K562 (cell line): Measurements from ENCODE around the gene PPTC7. TPM values are rescaled to one million over a fixed set of nuclear protein-coding genes. Genes with fewer than 3 reads are reported as not detected.

Experiments
- CCNT2 ChIP-seq: IDR thresholded peaks from 2 replicates; pipeline ENCODE4 v1.6.1; 2011; ENCODE audit warnings: borderline replicate concordance, low read depth, mild to moderate bottlenecking, moderate library complexity, mixed read lengths, low read length; ENCODE audit not compliant: insufficient read length; ENCODE audit errors: extremely low read depth
- EHMT2 ChIP-seq: fragments of 450-650 bp; IDR thresholded peaks from 2 replicates; pipeline ENCODE4 v1.6.1; 2018; ENCODE audit warnings: antibody characterized with exemption
- EP300 ChIP-seq: IDR thresholded peaks from 2 replicates; pipeline ENCODE4 v1.6.1; 2012; ENCODE audit warnings: low read length, improper control_type of control experiment
- MTA3 ChIP-seq: fragments of 450-650 bp; formaldehyde crosslinking; IDR thresholded peaks from 2 replicates; pipeline ENCODE4 v1.6.1; 2017; ENCODE audit warnings: mild to moderate bottlenecking, borderline replicate concordance
- TCFL5 ChIP-seq: fragments of 250-450 bp; sonication (Bioruptor Pico); conservative IDR thresholded peaks from 2 replicates; pipeline ENCODE4 v1.6.1; 2021; ENCODE audit warnings: mild to moderate bottlenecking, moderate library complexity, matching md5 sums
- ZKSCAN1 ChIP-seq: fragments of 150-350 bp; IDR thresholded peaks from 2 replicates; pipeline ENCODE4 v1.6.1; 2016; ENCODE audit warnings: low read depth, low read length
- ZNF311 ChIP-seq: fragments of 250-450 bp; sonication (Bioruptor Pico); IDR thresholded peaks from 2 replicates; pipeline ENCODE4 v1.4.0; 2020; ENCODE audit warnings: mild to moderate bottlenecking, moderate library complexity
- polyA plus RNA-seq, 8 experiments: library from polyadenylated mRNA; depleted of rRNA in 4 of 8; stranded (reverse) in 5 of 8; unstranded in 3 of 8; fragments of >200 nt; fragmentation: Nextera tagmentation in 2 of 8; fragmentation: Illumina TruSeq in 1 of 8; extraction: Ambion mirVana in 2 of 8; extraction: Trizol in 1 of 8; gene quantifications; 2 replicates each; pipeline versions ENCODE4 v1.2.1 to v1.2.3, GENCODE V29; 2011 to 2014; ENCODE audit warnings: inconsistent platforms in 1 of 8, missing spikeins in 1 of 8
- total RNA-seq, 7 experiments: library from RNA; depleted of rRNA in 6 of 7; stranded (reverse); fragments of >200 nt in 6 of 7; fragmentation: Illumina TruSeq in 2 of 7; extraction: Trizol in 2 of 7; gene quantifications; 2 replicates each; pipeline versions ENCODE4 v1.2.1 to v1.2.3, GENCODE V29; 2011 to 2021; ENCODE audit warnings: low replicate concordance in 1 of 7
- TF ChIP-seq, protein P1 (sequence below): fragments of 150-350 bp; IDR thresholded peaks from 2 replicates; pipeline ENCODE4 v1.6.1; 2014; ENCODE audit warnings: low read depth, mild to moderate bottlenecking, low read length, borderline replicate concordance
- TF ChIP-seq, protein P2 (sequence below): fragments of 450-650 bp; IDR thresholded peaks from 2 replicates; pipeline ENCODE4 v1.6.1; 2016; ENCODE audit warnings: borderline replicate concordance
- TF ChIP-seq, protein P3 (sequence below): fragments of 450-650 bp; formaldehyde crosslinking; conservative IDR thresholded peaks from 2 replicates; pipeline ENCODE4 v1.4.0; 2022; ENCODE audit warnings: mild to moderate bottlenecking, missing genetic modification characterization
- TF ChIP-seq, protein P4 (sequence below): fragments of 450-650 bp; IDR thresholded peaks from 2 replicates; pipeline ENCODE4 v1.7.0; 2016; ENCODE audit warnings: borderline replicate concordance
- TF ChIP-seq, protein P5 (sequence below): fragments of 450-650 bp; IDR thresholded peaks from 2 replicates; pipeline ENCODE4 v1.6.1; 2017; ENCODE audit warnings: antibody characterized with exemption

Gene PPTC7
- total and polyA plus RNA-seq, 9 of the 15 experiments (the other 6 are each of a cell fraction or from before 2014, with no cell fraction given) = 2.6 to 23.1 (median 11.9) TPM

DNA sequence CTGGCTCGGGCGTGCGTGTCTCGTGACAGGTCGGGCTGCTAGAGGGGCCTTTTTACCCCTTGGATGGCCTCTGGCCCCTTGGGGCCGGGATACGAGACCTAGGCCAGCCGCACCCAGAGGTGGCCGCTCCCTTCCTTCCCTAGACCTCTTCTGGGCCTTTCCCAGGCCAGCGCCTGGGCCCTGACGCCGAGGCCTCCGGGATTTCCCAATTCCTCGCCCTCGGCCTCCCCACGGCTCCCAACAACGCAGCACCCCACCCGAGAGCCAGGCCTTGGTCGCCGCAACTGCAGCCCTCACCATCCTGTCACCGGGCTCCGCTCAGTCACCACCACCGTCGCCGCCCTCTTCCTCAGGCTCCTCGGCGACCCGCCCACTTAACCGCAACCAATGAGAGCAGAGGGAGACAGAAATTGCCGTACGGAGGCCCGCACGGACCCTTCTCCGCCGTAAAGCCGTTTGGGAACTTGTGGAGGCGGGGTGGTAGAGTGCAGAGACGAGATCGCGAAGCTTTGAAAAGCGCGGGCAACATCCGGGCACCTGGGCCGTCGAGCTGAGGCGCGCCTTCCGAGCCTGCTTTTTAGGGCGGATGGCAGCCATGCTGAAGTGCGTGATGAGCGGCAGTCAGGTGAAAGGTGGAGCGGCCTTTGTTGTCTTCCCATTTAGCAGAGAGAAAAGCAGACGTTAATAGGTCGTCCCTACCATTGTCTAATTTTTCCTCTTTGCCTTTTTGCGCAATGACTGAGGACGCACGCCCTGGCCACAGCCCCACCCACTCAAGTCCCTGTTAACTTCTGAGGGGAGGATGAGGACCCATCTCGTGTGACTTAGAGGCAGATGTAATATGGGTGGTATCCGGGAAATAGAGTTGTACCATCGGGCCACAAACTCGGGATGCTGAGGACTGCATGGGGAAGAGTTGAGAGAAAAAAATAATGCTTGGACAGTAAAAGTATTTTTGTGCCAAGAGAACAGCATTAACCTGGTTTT lies 81.1 kb downstream of the PPTC7 start, which contains the start of the genes RAD9B and VPS29 (continued):
- TF ChIP-seq CCNT2 (peak; percentile 6), TCFL5 (CRISPR knock-in tag) (peak; percentile 55; the same call in 1 of the 2 replicates), EHMT2 (peak; percentile 68; the same call in 1 of the 2 replicates), MTA3 (peak; percentile 99), ZNF311 (peak; percentile 93), EP300 (peak; percentile 67), ZKSCAN1 (peak; percentile 70)
- TF ChIP-seq, protein P1, sequence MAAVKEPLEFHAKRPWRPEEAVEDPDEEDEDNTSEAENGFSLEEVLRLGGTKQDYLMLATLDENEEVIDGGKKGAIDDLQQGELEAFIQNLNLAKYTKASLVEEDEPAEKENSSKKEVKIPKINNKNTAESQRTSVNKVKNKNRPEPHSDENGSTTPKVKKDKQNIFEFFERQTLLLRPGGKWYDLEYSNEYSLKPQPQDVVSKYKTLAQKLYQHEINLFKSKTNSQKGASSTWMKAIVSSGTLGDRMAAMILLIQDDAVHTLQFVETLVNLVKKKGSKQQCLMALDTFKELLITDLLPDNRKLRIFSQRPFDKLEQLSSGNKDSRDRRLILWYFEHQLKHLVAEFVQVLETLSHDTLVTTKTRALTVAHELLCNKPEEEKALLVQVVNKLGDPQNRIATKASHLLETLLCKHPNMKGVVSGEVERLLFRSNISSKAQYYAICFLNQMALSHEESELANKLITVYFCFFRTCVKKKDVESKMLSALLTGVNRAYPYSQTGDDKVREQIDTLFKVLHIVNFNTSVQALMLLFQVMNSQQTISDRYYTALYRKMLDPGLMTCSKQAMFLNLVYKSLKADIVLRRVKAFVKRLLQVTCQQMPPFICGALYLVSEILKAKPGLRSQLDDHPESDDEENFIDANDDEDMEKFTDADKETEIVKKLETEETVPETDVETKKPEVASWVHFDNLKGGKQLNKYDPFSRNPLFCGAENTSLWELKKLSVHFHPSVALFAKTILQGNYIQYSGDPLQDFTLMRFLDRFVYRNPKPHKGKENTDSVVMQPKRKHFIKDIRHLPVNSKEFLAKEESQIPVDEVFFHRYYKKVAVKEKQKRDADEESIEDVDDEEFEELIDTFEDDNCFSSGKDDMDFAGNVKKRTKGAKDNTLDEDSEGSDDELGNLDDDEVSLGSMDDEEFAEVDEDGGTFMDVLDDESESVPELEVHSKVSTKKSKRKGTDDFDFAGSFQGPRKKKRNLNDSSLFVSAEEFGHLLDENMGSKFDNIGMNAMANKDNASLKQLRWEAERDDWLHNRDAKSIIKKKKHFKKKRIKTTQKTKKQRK = no peak
- TF ChIP-seq, protein P2, sequence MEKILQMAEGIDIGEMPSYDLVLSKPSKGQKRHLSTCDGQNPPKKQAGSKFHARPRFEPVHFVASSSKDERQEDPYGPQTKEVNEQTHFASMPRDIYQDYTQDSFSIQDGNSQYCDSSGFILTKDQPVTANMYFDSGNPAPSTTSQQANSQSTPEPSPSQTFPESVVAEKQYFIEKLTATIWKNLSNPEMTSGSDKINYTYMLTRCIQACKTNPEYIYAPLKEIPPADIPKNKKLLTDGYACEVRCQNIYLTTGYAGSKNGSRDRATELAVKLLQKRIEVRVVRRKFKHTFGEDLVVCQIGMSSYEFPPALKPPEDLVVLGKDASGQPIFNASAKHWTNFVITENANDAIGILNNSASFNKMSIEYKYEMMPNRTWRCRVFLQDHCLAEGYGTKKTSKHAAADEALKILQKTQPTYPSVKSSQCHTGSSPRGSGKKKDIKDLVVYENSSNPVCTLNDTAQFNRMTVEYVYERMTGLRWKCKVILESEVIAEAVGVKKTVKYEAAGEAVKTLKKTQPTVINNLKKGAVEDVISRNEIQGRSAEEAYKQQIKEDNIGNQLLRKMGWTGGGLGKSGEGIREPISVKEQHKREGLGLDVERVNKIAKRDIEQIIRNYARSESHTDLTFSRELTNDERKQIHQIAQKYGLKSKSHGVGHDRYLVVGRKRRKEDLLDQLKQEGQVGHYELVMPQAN = 0 out of 2 replicates have a peak, but pooled peaks have one; percentile 26
- TF ChIP-seq, protein P3, sequence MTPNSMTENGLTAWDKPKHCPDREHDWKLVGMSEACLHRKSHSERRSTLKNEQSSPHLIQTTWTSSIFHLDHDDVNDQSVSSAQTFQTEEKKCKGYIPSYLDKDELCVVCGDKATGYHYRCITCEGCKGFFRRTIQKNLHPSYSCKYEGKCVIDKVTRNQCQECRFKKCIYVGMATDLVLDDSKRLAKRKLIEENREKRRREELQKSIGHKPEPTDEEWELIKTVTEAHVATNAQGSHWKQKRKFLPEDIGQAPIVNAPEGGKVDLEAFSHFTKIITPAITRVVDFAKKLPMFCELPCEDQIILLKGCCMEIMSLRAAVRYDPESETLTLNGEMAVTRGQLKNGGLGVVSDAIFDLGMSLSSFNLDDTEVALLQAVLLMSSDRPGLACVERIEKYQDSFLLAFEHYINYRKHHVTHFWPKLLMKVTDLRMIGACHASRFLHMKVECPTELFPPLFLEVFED (CRISPR knock-in tag) = peak; percentile 88; the same call in 1 of the 2 replicates
- TF ChIP-seq, protein P4, sequence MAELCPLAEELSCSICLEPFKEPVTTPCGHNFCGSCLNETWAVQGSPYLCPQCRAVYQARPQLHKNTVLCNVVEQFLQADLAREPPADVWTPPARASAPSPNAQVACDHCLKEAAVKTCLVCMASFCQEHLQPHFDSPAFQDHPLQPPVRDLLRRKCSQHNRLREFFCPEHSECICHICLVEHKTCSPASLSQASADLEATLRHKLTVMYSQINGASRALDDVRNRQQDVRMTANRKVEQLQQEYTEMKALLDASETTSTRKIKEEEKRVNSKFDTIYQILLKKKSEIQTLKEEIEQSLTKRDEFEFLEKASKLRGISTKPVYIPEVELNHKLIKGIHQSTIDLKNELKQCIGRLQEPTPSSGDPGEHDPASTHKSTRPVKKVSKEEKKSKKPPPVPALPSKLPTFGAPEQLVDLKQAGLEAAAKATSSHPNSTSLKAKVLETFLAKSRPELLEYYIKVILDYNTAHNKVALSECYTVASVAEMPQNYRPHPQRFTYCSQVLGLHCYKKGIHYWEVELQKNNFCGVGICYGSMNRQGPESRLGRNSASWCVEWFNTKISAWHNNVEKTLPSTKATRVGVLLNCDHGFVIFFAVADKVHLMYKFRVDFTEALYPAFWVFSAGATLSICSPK = no peak
- TF ChIP-seq, protein P5, sequence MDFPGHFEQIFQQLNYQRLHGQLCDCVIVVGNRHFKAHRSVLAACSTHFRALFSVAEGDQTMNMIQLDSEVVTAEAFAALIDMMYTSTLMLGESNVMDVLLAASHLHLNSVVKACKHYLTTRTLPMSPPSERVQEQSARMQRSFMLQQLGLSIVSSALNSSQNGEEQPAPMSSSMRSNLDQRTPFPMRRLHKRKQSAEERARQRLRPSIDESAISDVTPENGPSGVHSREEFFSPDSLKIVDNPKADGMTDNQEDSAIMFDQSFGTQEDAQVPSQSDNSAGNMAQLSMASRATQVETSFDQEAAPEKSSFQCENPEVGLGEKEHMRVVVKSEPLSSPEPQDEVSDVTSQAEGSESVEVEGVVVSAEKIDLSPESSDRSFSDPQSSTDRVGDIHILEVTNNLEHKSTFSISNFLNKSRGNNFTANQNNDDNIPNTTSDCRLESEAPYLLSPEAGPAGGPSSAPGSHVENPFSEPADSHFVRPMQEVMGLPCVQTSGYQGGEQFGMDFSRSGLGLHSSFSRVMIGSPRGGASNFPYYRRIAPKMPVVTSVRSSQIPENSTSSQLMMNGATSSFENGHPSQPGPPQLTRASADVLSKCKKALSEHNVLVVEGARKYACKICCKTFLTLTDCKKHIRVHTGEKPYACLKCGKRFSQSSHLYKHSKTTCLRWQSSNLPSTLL = no peak
